ENCODE measurements around the gene CD19. TPM values are rescaled to one million over a fixed set of nuclear protein-coding genes. Genes with fewer than 3 reads are reported as not detected.

The CD19 gene
- total and polyA plus RNA-seq, 2 of the 8 experiments (the other 6 are each of a cell fraction or from before 2014, with no cell fraction given): 0.57 to 0.65 TPM

DNA sequence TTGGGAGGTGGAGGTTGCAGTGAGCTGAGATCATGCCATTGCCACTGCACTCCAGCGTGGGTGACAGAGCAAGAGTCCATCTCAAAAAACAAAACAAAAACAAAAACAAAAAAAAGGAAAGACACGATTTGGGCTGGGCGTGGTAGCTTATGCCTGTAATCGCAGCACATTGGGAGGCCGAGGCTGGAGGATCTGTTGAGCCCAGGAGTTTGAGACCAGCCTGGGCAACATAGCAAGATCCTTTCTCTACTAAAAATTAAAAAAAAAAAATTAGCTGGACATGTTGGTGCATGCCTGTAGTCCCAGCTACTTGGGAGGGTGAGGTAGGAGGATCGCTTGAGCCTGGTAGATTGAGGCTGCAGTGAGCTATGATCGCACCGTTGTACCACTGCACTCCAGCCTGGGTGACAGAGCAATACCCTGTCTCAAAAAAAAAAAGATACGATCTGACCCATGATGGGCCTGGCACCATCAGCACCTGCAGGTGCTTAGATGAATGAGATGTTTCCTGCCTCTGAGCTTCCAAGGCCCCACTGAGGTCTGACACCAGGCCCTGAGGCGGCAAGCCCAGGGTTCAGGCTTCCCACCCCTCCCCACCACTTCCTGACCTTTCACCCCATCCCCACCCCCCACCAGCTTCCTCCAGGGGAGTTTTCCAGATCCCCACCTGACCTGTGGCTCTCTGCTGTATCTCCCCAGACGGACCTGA is 31.7 kb upstream of the CD19 start (continued):
- TF ChIP-seq SAP30 (IDR thresholded peaks at IDR 0.05; ENCODE audit: insufficient read depth, insufficient replicate concordance, low read length) (no peak), RNF2 (IDR thresholded peaks at IDR 0.05; ENCODE audit: borderline replicate concordance, low read depth, low read length, missing control alignments, poor library complexity, severe bottlenecking) (no peak)

Measured in H1 (cell line).